NB4 (cell line): ENCODE measurements around the gene ZNF524.

Experiments
- DNase-seq: peaks from one replicate; pipeline ENCODE4 v3.0.0; 2010; ENCODE audit warnings: low read depth
- H3K4me3 ChIP-seq: one replicate; pipeline ENCODE4 v1.5.1; 2011; ENCODE audit warnings: mild to moderate bottlenecking, low read depth, low read length, moderate library complexity
- MAX ChIP-seq: IDR thresholded peaks from 2 replicates; pipeline ENCODE4 v1.6.1; 2011; ENCODE audit warnings: low read depth, low read length
- MYC ChIP-seq: IDR thresholded peaks from 2 replicates; pipeline ENCODE4 v1.6.1; 2011; ENCODE audit warnings: low read depth, low read length
- POLR2A ChIP-seq: IDR thresholded peaks from 2 replicates; pipeline ENCODE4 v1.6.1; 2011; ENCODE audit warnings: mild to moderate bottlenecking; ENCODE audit not compliant: insufficient read length; ENCODE audit errors: extremely low read depth
- TF ChIP-seq, protein P1 (sequence below): IDR thresholded peaks from one replicate; pipeline ENCODE4 v1.5.1; 2012; ENCODE audit warnings: low read depth, low read length

The ZNF524 gene

DNA sequence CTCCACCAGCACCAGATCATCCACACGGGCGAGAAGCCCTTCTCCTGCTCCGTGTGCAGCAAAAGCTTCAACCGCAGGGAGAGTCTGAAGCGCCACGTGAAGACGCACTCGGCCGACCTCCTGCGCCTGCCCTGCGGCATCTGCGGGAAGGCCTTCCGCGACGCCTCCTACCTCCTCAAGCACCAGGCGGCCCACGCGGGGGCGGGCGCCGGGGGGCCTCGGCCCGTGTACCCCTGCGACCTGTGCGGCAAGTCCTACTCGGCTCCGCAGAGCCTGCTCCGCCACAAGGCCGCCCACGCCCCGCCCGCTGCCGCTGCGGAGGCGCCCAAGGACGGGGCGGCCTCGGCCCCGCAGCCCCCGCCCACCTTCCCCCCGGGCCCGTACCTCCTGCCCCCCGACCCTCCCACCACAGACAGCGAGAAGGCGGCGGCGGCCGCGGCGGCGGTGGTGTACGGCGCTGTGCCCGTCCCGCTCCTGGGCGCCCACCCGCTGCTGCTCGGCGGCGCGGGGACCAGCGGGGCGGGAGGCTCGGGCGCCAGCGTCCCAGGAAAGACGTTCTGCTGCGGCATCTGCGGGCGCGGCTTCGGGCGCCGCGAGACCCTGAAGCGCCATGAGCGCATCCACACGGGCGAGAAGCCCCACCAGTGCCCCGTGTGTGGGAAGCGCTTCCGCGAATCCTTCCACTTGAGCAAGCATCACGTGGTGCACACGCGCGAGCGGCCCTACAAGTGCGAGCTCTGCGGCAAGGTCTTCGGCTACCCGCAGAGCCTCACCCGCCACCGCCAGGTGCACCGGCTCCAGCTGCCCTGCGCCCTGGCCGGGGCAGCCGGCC lies 14.8 kb downstream of the ZNF524 start:
- no peak for DNase-seq
- no peak overlapping the region for H3K4me3 ChIP-seq
- TF ChIP-seq MAX, result no peak
- no peak for TF ChIP-seq POLR2A
- TF ChIP-seq, protein P1, sequence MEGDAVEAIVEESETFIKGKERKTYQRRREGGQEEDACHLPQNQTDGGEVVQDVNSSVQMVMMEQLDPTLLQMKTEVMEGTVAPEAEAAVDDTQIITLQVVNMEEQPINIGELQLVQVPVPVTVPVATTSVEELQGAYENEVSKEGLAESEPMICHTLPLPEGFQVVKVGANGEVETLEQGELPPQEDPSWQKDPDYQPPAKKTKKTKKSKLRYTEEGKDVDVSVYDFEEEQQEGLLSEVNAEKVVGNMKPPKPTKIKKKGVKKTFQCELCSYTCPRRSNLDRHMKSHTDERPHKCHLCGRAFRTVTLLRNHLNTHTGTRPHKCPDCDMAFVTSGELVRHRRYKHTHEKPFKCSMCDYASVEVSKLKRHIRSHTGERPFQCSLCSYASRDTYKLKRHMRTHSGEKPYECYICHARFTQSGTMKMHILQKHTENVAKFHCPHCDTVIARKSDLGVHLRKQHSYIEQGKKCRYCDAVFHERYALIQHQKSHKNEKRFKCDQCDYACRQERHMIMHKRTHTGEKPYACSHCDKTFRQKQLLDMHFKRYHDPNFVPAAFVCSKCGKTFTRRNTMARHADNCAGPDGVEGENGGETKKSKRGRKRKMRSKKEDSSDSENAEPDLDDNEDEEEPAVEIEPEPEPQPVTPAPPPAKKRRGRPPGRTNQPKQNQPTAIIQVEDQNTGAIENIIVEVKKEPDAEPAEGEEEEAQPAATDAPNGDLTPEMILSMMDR, result no peak
- TF ChIP-seq MYC, result no peak

- no peak for TF ChIP-seq MAX
- no peak for TF ChIP-seq MYC
- TF ChIP-seq, protein P1, result no peak
- TF ChIP-seq POLR2A, result no peak
- no peak overlapping the region for H3K4me3 ChIP-seq
- DNase-seq, result no peak
Measured at GRCh38 chr19:55615543-55616394, 15.7 kb downstream of the ZNF524 start.

DNA sequence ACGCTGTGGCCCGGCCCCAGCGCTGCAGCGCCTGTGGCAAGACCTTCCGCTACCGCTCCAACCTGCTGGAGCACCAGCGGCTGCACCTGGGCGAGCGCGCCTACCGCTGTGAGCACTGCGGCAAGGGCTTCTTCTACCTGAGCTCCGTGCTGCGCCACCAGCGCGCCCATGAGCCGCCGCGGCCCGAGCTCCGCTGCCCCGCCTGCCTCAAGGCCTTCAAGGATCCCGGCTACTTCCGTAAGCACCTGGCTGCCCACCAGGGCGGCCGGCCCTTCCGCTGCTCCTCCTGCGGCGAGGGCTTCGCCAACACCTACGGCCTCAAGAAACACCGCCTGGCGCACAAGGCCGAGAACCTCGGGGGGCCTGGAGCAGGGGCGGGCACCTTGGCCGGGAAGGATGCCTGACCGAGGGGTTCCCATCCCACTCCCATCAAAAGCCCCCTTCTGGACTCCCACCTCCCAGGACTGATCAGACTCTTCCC lies 16.3 kb downstream of the ZNF524 start:
- no peak for DNase-seq
- no peak overlapping the region for H3K4me3 ChIP-seq
- TF ChIP-seq, protein P1, result no peak
- TF ChIP-seq MAX, result no peak
- no peak for TF ChIP-seq MYC
- TF ChIP-seq POLR2A, result no peak

GRCh38 chr19:55617426-55617825 lies 17.3 kb downstream of the ZNF524 start:
- TF ChIP-seq MYC, result no peak
- TF ChIP-seq POLR2A, result no peak
- TF ChIP-seq MAX, result no peak
- TF ChIP-seq, protein P1, result no peak

GRCh38 chr19:55618426-55618825 lies 18.3 kb downstream of the ZNF524 start:
- no peak for TF ChIP-seq POLR2A
- TF ChIP-seq MAX, result no peak
- TF ChIP-seq, protein P1, result no peak
- TF ChIP-seq MYC, result no peak
- H3K4me3 ChIP-seq, result no peak overlapping the region
- DNase-seq, result no peak

More at GRCh38 chr19:55617426-55617825, 17.3 kb downstream of the ZNF524 start:
- H3K4me3 ChIP-seq, result no peak overlapping the region
- no peak for DNase-seq
